Heart left ventricle (tissue), 13 donors: ENCODE results near the gene ACSL1.

Experiments
- POLR2A ChIP-seq, 2 donors: fragments of 450-650 bp; IDR thresholded peaks; one replicate each; pipeline ENCODE4 v1.6.1; 2017; ENCODE audit warnings: antibody characterized with exemption in 2 of 2, mild to moderate bottlenecking in 2 of 2, moderate library complexity in 2 of 2
- TF ChIP-seq, protein P1 (sequence below), 12 donors: fragments of 200-600 bp; sonication (generic) in 4 of 12; IDR thresholded peaks; one replicate each; pipeline versions ENCODE4 v1.5.0 to v1.8.0; 2018 to 2022; ENCODE audit warnings: antibody characterized with exemption in 12 of 12, mild to moderate bottlenecking in 5 of 12
- donor health status: ischemic (EF 13 %, LVEDD 7.1; RV severe dilation, severe dysfunction).
- donor health status: DM: no; HTN: yes; CAD: no.
- donor health status: DM: no; HTN: no; CAD: no.
- donor health status: ischemic (EF 25% LVEDD 6.9; RV normal size, moderate dysfunction).
- donor health status: ischemic (EF 25% LVEDD 5.7; RV mildly dilated, moderate dysfunction).
- donor health status: ischemic (EF 35%, LVEDD 5.7; RV mildly dilated, moderate dysfunction).
- donor health status: nonischemic (EF 11% LVEDD 7.7; RV severe dilation, severe dysfunction).
- donor health status: DM: yes; HTN: yes; CAD: no.
- donor health status: PGD.
- donor health status: ischemic (EF 29% LVEDD 5.4; RV normal size, mild dysfunction).
- donor health status: nonischemic (EF 23%, LVEDD 6.1; RV moderate dilation, normal function).

DNA sequence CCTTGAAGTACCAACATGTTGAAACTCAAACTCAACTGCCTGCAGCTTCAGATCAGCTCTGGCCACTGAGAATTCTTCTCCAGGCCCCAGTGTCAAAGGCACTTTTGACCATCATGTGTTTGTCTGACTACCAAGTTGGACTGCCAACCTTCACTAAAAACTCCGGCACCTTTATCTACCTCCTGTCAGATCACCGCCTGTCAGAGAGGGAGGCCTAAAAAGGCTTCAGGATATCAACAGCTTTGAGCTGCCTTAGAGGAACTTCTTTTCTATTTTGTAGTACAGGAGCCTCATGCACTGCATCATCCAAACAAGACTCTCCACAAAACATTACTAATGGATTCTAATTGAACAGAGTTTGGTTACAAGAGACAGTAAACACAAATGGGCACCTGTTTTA is 2.8 kb downstream of the ACSL1 start:
- TF ChIP-seq, protein P1, sequence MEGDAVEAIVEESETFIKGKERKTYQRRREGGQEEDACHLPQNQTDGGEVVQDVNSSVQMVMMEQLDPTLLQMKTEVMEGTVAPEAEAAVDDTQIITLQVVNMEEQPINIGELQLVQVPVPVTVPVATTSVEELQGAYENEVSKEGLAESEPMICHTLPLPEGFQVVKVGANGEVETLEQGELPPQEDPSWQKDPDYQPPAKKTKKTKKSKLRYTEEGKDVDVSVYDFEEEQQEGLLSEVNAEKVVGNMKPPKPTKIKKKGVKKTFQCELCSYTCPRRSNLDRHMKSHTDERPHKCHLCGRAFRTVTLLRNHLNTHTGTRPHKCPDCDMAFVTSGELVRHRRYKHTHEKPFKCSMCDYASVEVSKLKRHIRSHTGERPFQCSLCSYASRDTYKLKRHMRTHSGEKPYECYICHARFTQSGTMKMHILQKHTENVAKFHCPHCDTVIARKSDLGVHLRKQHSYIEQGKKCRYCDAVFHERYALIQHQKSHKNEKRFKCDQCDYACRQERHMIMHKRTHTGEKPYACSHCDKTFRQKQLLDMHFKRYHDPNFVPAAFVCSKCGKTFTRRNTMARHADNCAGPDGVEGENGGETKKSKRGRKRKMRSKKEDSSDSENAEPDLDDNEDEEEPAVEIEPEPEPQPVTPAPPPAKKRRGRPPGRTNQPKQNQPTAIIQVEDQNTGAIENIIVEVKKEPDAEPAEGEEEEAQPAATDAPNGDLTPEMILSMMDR (IDR thresholded peaks at IDR 0.05), result no peak
- no peak for TF ChIP-seq POLR2A (IDR thresholded peaks at IDR 0.05)
